CD14-positive monocyte (primary cell): ENCODE results near the gene UBQLNL. TPM values are rescaled to one million over a fixed set of nuclear protein-coding genes. Genes with fewer than 3 reads are reported as not detected.

Experiments
- DNase-seq, 3 donors: peaks; one replicate each; pipeline ENCODE4 v3.0.0-alpha.2; 2011 to 2022
- H2AFZ ChIP-seq: 2 replicates; pipeline ENCODE4 v1.6.0; 2012; ENCODE audit warnings: mild to moderate bottlenecking, low read depth, low read length, inconsistent platforms; ENCODE audit not compliant: insufficient read depth, poor library complexity, severe bottlenecking
- H3K27ac ChIP-seq, 2 donors: 1 replicate in 1 of 2; 2 replicates in 1 of 2; pipeline ENCODE4 v1.5.1; 2012 to 2013; ENCODE audit warnings: low read length in 2 of 2, control low read depth in 1 of 2, inconsistent platforms in 1 of 2, low read depth in 1 of 2, mild to moderate bottlenecking in 1 of 2
- H3K27me3 ChIP-seq, 2 donors: one replicate each; pipeline versions ENCODE4 v1.6.0 to v1.6.1; 2011 to 2013; ENCODE audit warnings: low read length in 2 of 2; ENCODE audit not compliant: control insufficient read depth in 2 of 2, insufficient read depth in 2 of 2
- H3K36me3 ChIP-seq, 2 donors: replicated peaks in 1 of 2; 1 replicate in 1 of 2; 2 replicates in 1 of 2; pipeline versions ENCODE4 v1.5.1 to v1.6.1; 2012 to 2013; ENCODE audit warnings: low read length in 2 of 2, control low read depth in 1 of 2, inconsistent platforms in 1 of 2, mild to moderate bottlenecking in 1 of 2; ENCODE audit not compliant: insufficient read depth in 2 of 2, control insufficient read depth in 1 of 2
- H3K4me1 ChIP-seq, 2 donors: 1 replicate in 1 of 2; 2 replicates in 1 of 2; pipeline versions ENCODE4 v1.5.1 to v1.6.1; 2012 to 2013; ENCODE audit warnings: low read length in 2 of 2, control low read depth in 1 of 2, inconsistent platforms in 1 of 2, mild to moderate bottlenecking in 1 of 2, moderate library complexity in 1 of 2; ENCODE audit not compliant: insufficient read depth in 2 of 2, control insufficient read depth in 1 of 2
- H3K4me2 ChIP-seq: replicated peaks from 2 replicates; pipeline ENCODE3; 2012; ENCODE audit warnings: low read length, moderate library complexity, mild to moderate bottlenecking; ENCODE audit not compliant: poor library complexity, severe bottlenecking; ENCODE audit errors: extremely low read depth
- H3K4me3 ChIP-seq, 3 experiments: fragments of 200-600 bp in 1 of 3; sonication (generic) in 1 of 3; replicated peaks in 1 of 3; 1 replicate in 2 of 3; 2 replicates in 1 of 3; pipeline ENCODE4 v1.5.1; 2011 to 2013; ENCODE audit warnings: low read length in 3 of 3, mild to moderate bottlenecking in 3 of 3, control low read depth in 2 of 3, low read depth in 2 of 3, inconsistent platforms in 1 of 3, moderate library complexity in 1 of 3
- H3K79me2 ChIP-seq: 2 replicates; pipeline ENCODE4 v1.6.0; 2012; ENCODE audit warnings: mild to moderate bottlenecking, control low read depth, inconsistent platforms, low read length, moderate library complexity; ENCODE audit not compliant: insufficient read depth
- H3K9ac ChIP-seq: 2 replicates; pipeline ENCODE4 v1.6.0; 2017; ENCODE audit warnings: low read length, mild to moderate bottlenecking; ENCODE audit not compliant: insufficient read depth, poor library complexity, severe bottlenecking
- H3K9me3 ChIP-seq, 2 donors: replicated peaks in 1 of 2; 1 replicate in 1 of 2; 2 replicates in 1 of 2; pipeline versions ENCODE4 v1.5.1 to v1.6.1; 2012 to 2013; ENCODE audit warnings: low read length in 2 of 2, control low read depth in 1 of 2; ENCODE audit not compliant: control insufficient read depth in 1 of 2, insufficient read depth in 1 of 2
- H4K20me1 ChIP-seq: 2 replicates; pipeline ENCODE4 v1.6.0; 2012; ENCODE audit warnings: mild to moderate bottlenecking, low read length, control low read depth, moderate library complexity; ENCODE audit not compliant: insufficient read depth
- H3K27ac Mint-ChIP-seq, 7 donors: one replicate each; pipeline ENCODE4 v1.8.0; 2020; ENCODE audit warnings: mild to moderate bottlenecking in 7 of 7, mixed read lengths in 7 of 7, moderate library complexity in 6 of 7, inconsistent platforms in 2 of 7
- H3K27me3 Mint-ChIP-seq, 3 donors: one replicate each; pipeline ENCODE4 v1.8.0; 2021 to 2022; ENCODE audit warnings: low read depth in 3 of 3, mild to moderate bottlenecking in 3 of 3, mixed read lengths in 3 of 3, moderate library complexity in 3 of 3, inconsistent platforms in 1 of 3
- H3K36me3 Mint-ChIP-seq, 2 donors: one replicate each; pipeline ENCODE4 v1.8.0; 2020; ENCODE audit warnings: mixed read lengths in 2 of 2, inconsistent platforms in 1 of 2, mild to moderate bottlenecking in 1 of 2
- H3K4me1 Mint-ChIP-seq: one replicate; pipeline ENCODE4 v1.8.0; 2020; ENCODE audit warnings: mild to moderate bottlenecking, mixed read lengths
- H3K4me3 Mint-ChIP-seq, 2 donors: one replicate each; pipeline ENCODE4 v1.8.0; 2020; ENCODE audit warnings: mild to moderate bottlenecking in 2 of 2, mixed read lengths in 2 of 2, moderate library complexity in 1 of 2
- H3K9me3 Mint-ChIP-seq, 7 donors: one replicate each; pipeline ENCODE4 v1.8.0; 2020 to 2022; ENCODE audit warnings: mixed read lengths in 7 of 7, mild to moderate bottlenecking in 6 of 7, moderate library complexity in 6 of 7, inconsistent platforms in 2 of 7
- CTCF ChIP-seq: fragments of 200-600 bp; IDR thresholded peaks from one replicate; pipeline ENCODE4 v1.8.0; 2022; ENCODE audit warnings: antibody characterized with exemption, mild to moderate bottlenecking
- WGBS: methylation state at CpG from one replicate; pipeline ENCODE4 v1.1.5; 2013; ENCODE audit warnings: missing lambda C conversion rate; ENCODE audit not compliant: insufficient coverage; 5-methylcytosine and 5-hydroxymethylcytosine counted together
- intact Hi-C, 2 donors: fragments of 100-400 bp; cut with micrococcal nuclease; formaldehyde crosslinking; loops; one replicate each; pipeline versions ENCODE4 v1.15.0 to v1.15.1; 2023
- polyA plus RNA-seq, 3 donors: library from polyadenylated mRNA; depleted of rRNA in 1 of 3; unstranded in 2 of 3; stranded (reverse) in 1 of 3; fragments of 300-500 nt in 2 of 3; fragments of >200 nt in 1 of 3; fragmentation: Illumina TruSeq in 2 of 3; gene quantifications; 1 replicate in 2 of 3; 2 replicates in 1 of 3; pipeline ENCODE4 v1.2.3, GENCODE V29; 2012 to 2021

UBQLNL gene
- polyA plus RNA-seq, 3 donors, result 0.33 TPM; not detected in 2

GRCh38 chr11:5548440-5548839, 31.9 kb upstream of the UBQLNL start, which contains the start of gene OR52H1:
Gene OR52H1, minus strand, starts transcription at chr11:5548540. Its CDS starts 3,035 bp downstream, at chr11:5545505.
- TF ChIP-seq CTCF, result no peak
- intact Hi-C loops, result no loop called here
- Histone ChIP-seq H3K27me3 (no peaks in the 10 kb centered on the region), H4K20me1 (no peaks in the 10 kb centered on the region), H3K79me2 (no peaks in the 10 kb centered on the region), H3K9ac (no peak within 1 kb of the TSS), H3K4me2 (no peak within 1 kb of the TSS), H3K36me3 (no peaks in the 10 kb centered on the region), H3K4me3 (no peak within 1 kb of the TSS), H3K27ac (no peak within 1 kb of the TSS), H2AFZ (no peak within 1 kb of the TSS), H3K9me3 (no peaks in the 10 kb centered on the region), H3K4me1 (no peaks in the 10 kb centered on the region)
- WGBS, result no CpG with 5 or more reads among the region's 1 CpG
- peaks cover 0 to 2% (median 0%) of the 10 kb centered on the region in 3 donors for H3K27me3 Mint-ChIP-seq
- DNase-seq, result no peak
- no peak within 1 kb of the TSS for H3K27ac Mint-ChIP-seq
- H3K9me3 Mint-ChIP-seq, result peaks cover 0 to 3% (median 0%) of the 10 kb centered on the region in 7 donors
- H3K4me1 Mint-ChIP-seq, result no peaks in the 10 kb centered on the region
- H3K36me3 Mint-ChIP-seq, result no peaks in the 10 kb centered on the region
- H3K4me3 Mint-ChIP-seq, result no peak within 1 kb of the TSS

GRCh38 chr11:5547982-5548381, 31.5 kb upstream of the UBQLNL start:
- no peaks in the 10 kb centered on the region for H3K4me1 Mint-ChIP-seq
- H3K79me2 ChIP-seq, result no peaks in the 10 kb centered on the region
- no peak overlapping the region for H3K27ac Mint-ChIP-seq
- H4K20me1 ChIP-seq, result no peaks in the 10 kb centered on the region
- WGBS, result no CpG with 5 or more reads among the region's 1 CpG
- no peak overlapping the region for H3K9ac ChIP-seq
- DNase-seq, result no peak
- H3K9me3 Mint-ChIP-seq, result peaks cover 0 to 3% (median 0%) of the 10 kb centered on the region in 7 donors
- H3K4me3 Mint-ChIP-seq, result no peak overlapping the region
- H3K27me3 Mint-ChIP-seq, result peaks cover 0 to 2% (median 0%) of the 10 kb centered on the region in 3 donors
- H3K9me3 ChIP-seq, result no peaks in the 10 kb centered on the region
- no peaks in the 10 kb centered on the region for H3K27me3 ChIP-seq
- intact Hi-C loops, result no loop called here
- H3K4me3 ChIP-seq, result no peak overlapping the region
- no peak overlapping the region for H2AFZ ChIP-seq
- no peaks in the 10 kb centered on the region for H3K36me3 Mint-ChIP-seq
- no peak overlapping the region for H3K27ac ChIP-seq
- no peak overlapping the region for H3K4me2 ChIP-seq
- no peak for TF ChIP-seq CTCF
- H3K4me1 ChIP-seq, result no peaks in the 10 kb centered on the region
- no peaks in the 10 kb centered on the region for H3K36me3 ChIP-seq
